Esophagus (tissue), 2 donors: ENCODE results near the gene TADA2B. TPM values are rescaled to one million over a fixed set of nuclear protein-coding genes. Genes with fewer than 3 reads are reported as not detected.
A peak's percentile ranks its signal among the peaks of the same experiment; 100 is the strongest.

ENCODE experiments used
- H3K27ac ChIP-seq, 2 donors: one replicate each; pipeline ENCODE4 v1.5.1; 2013; ENCODE audit warnings: low read depth in 2 of 2, mild to moderate bottlenecking in 2 of 2, inconsistent platforms in 1 of 2, low read length in 1 of 2, moderate library complexity in 1 of 2
- H3K27me3 ChIP-seq, 2 donors: one replicate each; pipeline ENCODE4 v1.6.1; 2013; ENCODE audit warnings: low read length in 2 of 2, control low read depth in 1 of 2, mild to moderate bottlenecking in 1 of 2; ENCODE audit not compliant: insufficient read depth in 2 of 2, control insufficient read depth in 1 of 2
- H3K36me3 ChIP-seq, 2 donors: one replicate each; pipeline ENCODE4 v1.6.1; 2013; ENCODE audit warnings: low read length in 1 of 2; ENCODE audit not compliant: control insufficient read depth in 2 of 2, insufficient read depth in 2 of 2
- H3K4me1 ChIP-seq, 2 donors: one replicate each; pipeline ENCODE4 v1.6.1; 2013; ENCODE audit warnings: low read length in 1 of 2; ENCODE audit not compliant: control insufficient read depth in 2 of 2, insufficient read depth in 2 of 2
- H3K4me3 ChIP-seq, 2 donors: one replicate each; pipeline ENCODE4 v1.5.1; 2013; ENCODE audit warnings: low read length in 2 of 2, mild to moderate bottlenecking in 2 of 2, low read depth in 1 of 2, moderate library complexity in 1 of 2
- H3K9me3 ChIP-seq, 2 donors: one replicate each; pipeline ENCODE4 v1.6.1; 2013; ENCODE audit warnings: mild to moderate bottlenecking in 2 of 2, low read depth in 1 of 2, low read length in 1 of 2, moderate library complexity in 1 of 2; ENCODE audit not compliant: control insufficient read depth in 2 of 2, insufficient read depth in 1 of 2
- WGBS, 2 donors: extraction: QIAGEN DNeasy Blood & Tissue Kit; methylation state at CpG; one replicate each; pipeline ENCODE4 v1.1.7; 2013; 5-methylcytosine and 5-hydroxymethylcytosine counted together
- polyA plus RNA-seq, 2 donors: library from polyadenylated mRNA; stranded (reverse); fragments of 200-250 nt; gene quantifications; one replicate each; pipeline ENCODE4 v1.2.3, GENCODE V29; 2013
- donor health status: healthy with polysubstance abuse.
- donor health status: Bipolar disorder and iron deficiency.

TADA2B gene
- polyA plus RNA-seq, 2 donors = 8.4 to 8.5 TPM

GRCh38 chr4:7031558-7032449, 11.4 kb upstream of the TADA2B start:
- H3K4me1 ChIP-seq = peaks cover 0 to 14% of the 10 kb centered on the region in 2 donors
- no peaks in the 10 kb centered on the region for H3K9me3 ChIP-seq
- H3K36me3 ChIP-seq = peaks cover 8 to 41% of the 10 kb centered on the region in 2 donors
- no peaks in the 10 kb centered on the region for H3K27me3 ChIP-seq
- H3K27ac ChIP-seq = no peak overlapping the region
- WGBS, 2 donors = 85 to 86% methylated on average over 35 of the region's 35 CpGs
- H3K4me3 ChIP-seq = no peak overlapping the region

- Histone ChIP-seq H3K36me3 (peaks cover 8 to 35% of the 10 kb centered on the region in 2 donors), H3K4me3 (no peak overlapping the region), H3K27ac (no peak overlapping the region)
Measured at GRCh38 chr4:7032596-7032995, 10.6 kb upstream of the TADA2B start.

DNA sequence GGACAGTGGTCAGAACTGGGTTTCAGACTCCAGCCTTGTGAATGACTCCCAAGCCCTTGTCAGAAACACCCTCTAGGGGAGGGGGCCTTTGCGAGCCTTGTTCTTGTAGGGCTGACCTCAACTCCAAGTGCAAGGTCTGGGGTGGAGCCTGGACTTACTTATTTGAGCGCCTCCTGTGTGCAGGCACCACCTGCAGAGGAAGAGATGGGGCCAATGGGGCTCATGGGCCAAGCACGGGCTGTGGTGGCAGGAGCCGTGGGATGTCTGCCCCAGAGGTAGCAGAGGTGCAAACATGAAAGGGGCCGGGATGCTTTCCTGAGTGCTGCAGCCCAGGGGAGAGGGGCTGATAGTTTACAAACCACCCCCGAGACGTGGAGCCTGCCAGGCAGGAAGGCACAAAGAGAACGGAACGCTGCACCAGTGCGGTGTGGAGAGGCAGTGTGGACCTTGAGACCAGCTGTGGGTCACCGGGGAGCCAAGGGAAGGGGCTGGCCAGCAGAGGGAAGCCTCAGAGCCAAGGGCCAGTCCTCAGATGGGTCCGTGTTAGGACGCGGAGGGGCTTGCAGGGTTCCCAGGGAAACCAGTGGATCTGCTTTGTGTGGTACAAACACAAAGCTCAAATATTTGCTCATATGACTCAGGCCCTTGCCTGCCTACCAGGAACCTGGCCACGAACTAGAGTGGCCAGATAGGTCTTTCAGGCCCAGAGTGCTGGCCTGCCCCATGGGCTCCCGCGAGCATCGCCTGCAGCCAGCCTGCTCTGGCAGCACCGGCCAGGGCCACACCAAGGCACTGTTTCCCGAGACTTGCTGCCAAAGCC, 8.7 kb upstream of the TADA2B start:
- peaks cover 0 to 14% of the 10 kb centered on the region in 2 donors for H3K4me1 ChIP-seq
- no peaks in the 10 kb centered on the region for H3K27me3 ChIP-seq
- H3K36me3 ChIP-seq = peaks cover 8 to 30% of the 10 kb centered on the region in 2 donors
- H3K9me3 ChIP-seq = no peaks in the 10 kb centered on the region
- 47 to 50% methylated on average over 20 of the region's 20 CpGs for WGBS, 2 donors
- H3K4me3 ChIP-seq = no peak overlapping the region
- H3K27ac ChIP-seq = peak overlapping the region; percentile 16 to 47

More at GRCh38 chr4:7032596-7032995, 10.6 kb upstream of the TADA2B start:
- Histone ChIP-seq H3K9me3 (no peaks in the 10 kb centered on the region), H3K4me1 (peaks cover 0 to 14% of the 10 kb centered on the region in 2 donors), H3K27me3 (no peaks in the 10 kb centered on the region)
- WGBS, 2 donors = 85% methylated on average over 8 of the region's 8 CpGs

DNA sequence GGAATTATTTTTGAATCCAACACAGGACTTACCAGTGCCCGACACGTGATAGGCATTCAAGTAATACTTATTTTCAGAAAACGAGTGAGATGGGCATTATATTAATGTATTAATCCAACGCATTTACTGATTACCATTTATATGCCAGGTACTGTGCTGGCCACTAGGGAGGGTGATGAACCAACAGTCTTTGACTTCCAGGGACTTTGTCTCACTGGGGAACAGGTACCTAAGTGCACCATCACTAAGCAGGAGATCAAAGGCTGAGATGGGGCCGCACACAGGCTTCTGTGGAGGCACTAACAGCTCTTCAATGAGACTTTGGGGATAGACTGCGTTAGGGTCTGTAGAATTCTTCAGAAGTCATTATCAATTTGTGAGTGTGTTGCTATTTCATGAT, 5.7 kb upstream of the TADA2B start:
- 61 to 75% methylated on average over 6 of the region's 6 CpGs for WGBS, 2 donors
- Histone ChIP-seq H3K27ac (no peak overlapping the region), H3K4me1 (peaks cover 8 to 21% of the 10 kb centered on the region in 2 donors), H3K27me3 (no peaks in the 10 kb centered on the region), H3K4me3 (no peak overlapping the region), H3K9me3 (no peaks in the 10 kb centered on the region), H3K36me3 (peaks cover 0 to 6% of the 10 kb centered on the region in 2 donors)

- H3K4me3 ChIP-seq = no peak overlapping the region
- no peak overlapping the region for H3K27ac ChIP-seq
- H3K4me1 ChIP-seq = peaks cover 10 to 16% of the 10 kb centered on the region in 2 donors
- WGBS, 2 donors = 89 to 90% methylated on average over 4 of the region's 4 CpGs
- H3K27me3 ChIP-seq = no peaks in the 10 kb centered on the region
- no peaks in the 10 kb centered on the region for H3K36me3 ChIP-seq
- H3K9me3 ChIP-seq = no peaks in the 10 kb centered on the region
Measured at GRCh38 chr4:7040765-7041164, 2.4 kb upstream of the TADA2B start.

- Histone ChIP-seq H3K4me1 (peaks cover 14 to 20% of the 10 kb centered on the region in 2 donors), H3K27ac (no peak overlapping the region), H3K27me3 (no peaks in the 10 kb centered on the region), H3K4me3 (no peak overlapping the region), H3K9me3 (no peaks in the 10 kb centered on the region), H3K36me3 (no peaks in the 10 kb centered on the region)
- 92 to 95% methylated on average over 19 of the region's 19 CpGs for WGBS, 2 donors
Measured at GRCh38 chr4:7041246-7041645, 1.9 kb upstream of the TADA2B start.

DNA sequence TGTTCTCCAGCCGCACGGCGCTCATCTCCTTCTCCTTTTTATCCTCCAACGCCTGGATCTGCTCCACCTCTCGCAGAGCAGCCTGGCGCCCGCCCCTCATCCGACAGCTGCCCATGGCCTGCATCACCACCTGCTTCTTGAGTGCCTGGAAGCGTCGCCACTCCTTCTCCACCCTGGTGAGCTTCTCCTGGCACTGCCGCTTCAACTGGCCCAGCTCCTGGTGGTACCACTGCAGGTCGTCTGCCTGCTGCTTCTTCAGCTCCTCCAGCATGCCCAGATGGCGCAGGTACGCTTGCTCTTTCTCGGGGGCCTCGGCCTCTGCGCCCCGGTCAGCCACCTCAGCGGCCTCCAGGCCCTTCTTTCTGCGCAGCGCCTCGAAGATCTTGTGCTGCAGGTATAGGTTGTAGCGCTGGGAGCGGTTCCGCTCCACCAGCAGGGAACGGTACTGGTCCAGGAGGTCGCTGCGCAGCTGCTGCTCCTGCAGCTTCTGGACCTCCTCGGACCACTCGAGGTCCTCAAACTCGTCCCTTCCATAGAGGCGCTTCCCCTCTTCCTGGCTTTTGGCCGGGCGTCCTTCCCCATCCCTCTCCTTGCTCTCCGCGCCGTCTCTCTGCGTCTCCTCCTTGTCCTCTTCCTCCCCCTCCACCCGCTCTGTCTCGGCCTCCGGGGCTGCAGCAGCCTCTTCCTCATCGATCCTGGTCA, 1.2 kb upstream of the TADA2B start:
- Histone ChIP-seq H3K9me3 (no peaks in the 10 kb centered on the region), H3K4me1 (peaks cover 17 to 23% of the 10 kb centered on the region in 2 donors), H3K4me3 (peak overlapping the region; percentile 52 to 70), H3K27me3 (no peaks in the 10 kb centered on the region), H3K36me3 (no peaks in the 10 kb centered on the region), H3K27ac (peak overlapping the region; percentile 61 to 76)
- WGBS, 2 donors = 21 to 27% methylated on average over 42 of the region's 42 CpGs

- WGBS, 2 donors = 0% methylated on average over 70 to 90 of the region's 90 CpGs
Measured at GRCh38 chr4:7042503-7043283, 479 bp upstream of the TADA2B start.

More at GRCh38 chr4:7042503-7043283, 479 bp upstream of the TADA2B start:
- Histone ChIP-seq H3K27ac (peak overlapping the region; percentile 61 to 76), H3K4me3 (peak overlapping the region; percentile 69 to 70), H3K4me1 (peaks cover 17 to 23% of the 10 kb centered on the region in 2 donors), H3K27me3 (no peaks in the 10 kb centered on the region), H3K9me3 (no peaks in the 10 kb centered on the region), H3K36me3 (no peaks in the 10 kb centered on the region)
